Activated CD4-positive, alpha-beta T cell treated with anti-CD3 and anti-CD28 coated beads for 1 hour (primary cell): Measurements from ENCODE around the gene CAMKV.

ENCODE experiments used
- DNase-seq: peaks from one replicate; pipeline ENCODE4 v3.0.0-alpha.2; 2020

CAMKV gene

DNA sequence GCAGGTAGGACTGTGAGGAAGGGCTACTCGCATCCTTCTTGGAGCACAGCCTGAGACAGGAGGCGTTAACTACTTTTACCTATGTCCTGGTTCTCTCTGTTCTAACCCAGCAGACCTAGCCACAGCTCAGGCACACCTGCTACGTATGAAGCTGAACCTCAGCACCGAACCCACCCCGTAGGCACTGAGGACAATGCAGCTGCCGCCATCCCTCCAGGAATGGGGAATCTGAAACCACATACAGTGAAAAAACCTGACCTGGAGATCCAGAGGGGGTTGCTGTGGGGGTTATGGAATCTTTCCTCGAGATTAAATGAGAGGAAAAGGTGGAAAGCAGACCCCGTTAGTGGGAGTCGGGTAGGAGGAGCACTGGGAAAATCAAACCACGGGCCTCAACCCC, 19.6 kb upstream of the CAMKV start:
- no peak for DNase-seq

DNA sequence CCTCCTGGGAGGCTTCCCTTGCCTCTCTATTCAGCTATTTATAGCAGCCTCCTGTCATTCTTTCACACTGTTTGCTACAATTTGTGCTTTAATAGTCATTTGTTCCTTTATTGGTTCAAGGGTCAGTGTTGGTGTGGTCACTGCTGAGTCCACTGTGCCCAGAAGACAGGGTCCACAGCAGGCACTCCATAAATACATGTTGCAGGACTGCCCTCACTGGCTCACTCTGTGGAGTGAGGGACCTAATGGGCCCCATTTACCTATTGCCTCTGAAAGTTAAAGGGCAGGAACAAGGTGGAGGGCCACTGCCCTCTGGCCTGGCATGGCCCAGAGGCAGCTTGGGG, 17.2 kb upstream of the CAMKV start:
- no peak for DNase-seq

DNA sequence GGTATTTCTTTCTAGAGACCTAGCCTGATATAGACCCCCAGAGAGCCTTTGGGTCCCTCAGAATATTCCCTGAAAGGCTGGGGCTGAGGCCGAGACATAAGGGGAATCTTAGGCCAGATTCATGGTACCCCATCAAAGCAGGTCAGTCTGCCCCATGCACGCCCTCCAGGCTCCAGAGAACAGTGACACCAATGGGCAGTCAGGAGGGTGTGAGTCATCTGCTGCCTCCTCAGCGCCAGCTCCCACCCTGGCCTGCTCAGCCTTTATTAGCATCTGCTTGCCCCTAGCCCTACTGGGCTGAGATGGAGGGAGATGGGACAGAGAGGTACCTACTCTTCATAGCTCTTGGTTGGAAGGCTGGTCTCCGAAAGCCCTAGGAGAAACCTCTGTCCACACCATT, 14.3 kb upstream of the CAMKV start:
- no peak for DNase-seq

DNA sequence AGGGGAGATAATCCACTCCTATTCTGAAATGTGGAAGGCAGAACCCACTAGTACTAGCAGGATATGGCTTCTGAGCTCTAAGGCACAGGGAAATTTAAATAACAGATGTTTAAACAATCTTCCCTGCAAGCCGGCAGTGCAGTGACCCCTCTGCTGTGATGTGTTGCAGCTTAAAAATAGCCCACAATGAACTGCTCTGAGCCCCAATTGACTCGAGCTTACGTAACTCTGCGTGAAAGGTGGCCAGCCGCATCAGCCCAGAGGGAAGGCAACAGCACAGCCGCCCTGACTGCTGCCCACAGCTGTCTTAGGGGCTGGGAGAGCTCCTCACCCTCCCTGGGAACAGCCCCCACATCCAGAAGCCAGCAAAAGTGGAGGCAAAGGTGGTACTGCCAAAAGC, 12.5 kb upstream of the CAMKV start:
- DNase-seq: no peak

DNA sequence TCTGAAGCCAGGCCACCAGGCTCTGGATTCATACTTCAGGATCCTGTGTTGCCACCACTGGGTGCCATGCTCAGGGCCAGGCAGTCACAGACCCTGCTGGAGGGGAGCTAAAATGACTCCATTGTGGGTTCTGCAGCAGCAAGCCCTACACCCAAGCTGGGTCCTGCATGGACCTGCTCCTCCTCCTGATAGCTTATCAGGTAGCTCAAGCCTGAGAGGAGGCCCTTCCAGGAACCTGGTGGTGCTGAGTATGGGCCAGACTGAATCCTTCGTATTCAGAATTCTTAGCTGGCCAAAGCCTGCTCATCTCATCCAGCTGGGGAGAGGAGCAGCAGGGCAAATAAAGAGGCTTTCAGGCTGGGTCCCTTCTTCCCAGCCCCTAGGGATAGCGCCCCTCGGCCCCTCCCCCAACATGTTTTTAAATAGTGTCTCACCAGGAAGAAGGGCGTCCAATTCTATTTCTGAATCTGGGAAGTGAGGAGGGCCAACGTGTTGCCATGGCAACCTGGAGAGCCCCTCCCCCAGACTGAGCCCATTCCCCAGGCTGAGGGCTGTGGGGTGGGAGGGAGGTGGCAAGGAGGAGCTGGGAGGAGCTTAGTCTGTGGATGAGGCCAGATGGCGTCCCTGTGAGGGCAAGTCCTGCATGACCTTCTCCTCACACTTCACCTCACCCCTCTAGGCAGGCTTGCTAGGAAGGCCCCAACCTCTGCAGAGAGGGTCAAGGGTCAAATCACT, 11.0 kb upstream of the CAMKV start:
- no peak for DNase-seq

DNA sequence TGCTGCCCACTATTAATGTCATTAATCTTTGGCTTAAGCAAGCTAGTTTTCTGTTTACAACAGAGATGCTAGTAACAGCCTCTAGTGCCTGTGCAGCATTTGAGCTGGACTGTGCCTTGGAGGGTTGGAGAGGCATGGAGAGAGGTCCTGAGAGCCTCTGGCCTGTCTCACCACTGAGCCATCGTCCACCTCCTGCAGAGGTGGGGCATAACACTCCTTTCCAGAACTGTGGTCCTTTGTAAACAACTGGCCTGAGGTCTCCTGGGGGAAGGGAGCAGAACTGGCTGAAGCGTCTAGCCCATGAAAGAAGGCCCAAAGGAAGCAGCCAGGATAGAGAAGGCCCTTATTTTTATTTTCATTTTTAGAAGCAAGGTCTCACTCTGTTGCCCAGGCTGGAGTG, 10.0 kb upstream of the CAMKV start:
- DNase-seq: no peak

DNA sequence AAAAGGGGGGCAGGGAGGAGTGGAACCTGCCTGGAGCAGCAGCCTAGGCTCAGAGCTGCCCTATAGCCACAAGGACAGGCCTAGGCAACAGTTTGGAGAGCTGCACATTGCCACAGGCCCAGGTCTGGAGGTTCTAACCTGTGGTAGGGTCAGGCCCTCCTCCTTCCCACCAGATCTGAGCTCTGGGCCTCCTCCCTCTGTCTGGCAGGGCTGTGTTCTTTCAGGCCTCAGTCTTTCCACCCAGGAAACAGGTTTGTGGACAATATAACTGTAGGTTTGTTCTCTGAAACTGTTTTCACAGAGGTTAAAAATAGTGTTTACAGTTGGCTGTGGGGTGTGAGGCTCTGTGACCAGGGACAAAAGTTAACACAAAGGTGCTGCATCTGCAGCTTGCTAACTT, 9.0 kb upstream of the CAMKV start:
- no peak for DNase-seq

DNA sequence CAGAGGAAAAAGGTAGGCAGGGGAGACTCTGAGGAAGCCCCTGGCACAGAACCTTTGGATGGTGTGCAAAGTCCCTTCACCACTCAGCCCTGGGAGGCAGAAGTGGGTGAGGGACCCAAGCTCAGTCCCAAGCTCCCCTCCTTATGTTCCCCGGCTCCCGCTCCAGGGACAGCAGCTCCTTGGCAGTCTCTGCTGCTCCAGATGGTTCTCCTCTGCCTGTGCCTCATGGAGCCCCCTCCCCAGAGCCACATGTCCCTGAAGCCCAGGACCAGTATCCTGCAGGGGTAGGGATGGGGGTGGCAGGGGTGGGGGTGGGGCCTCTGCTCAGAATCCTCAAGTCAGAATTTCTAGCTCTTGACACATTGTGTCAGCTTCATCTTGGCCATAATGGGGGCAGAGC, 8.0 kb upstream of the CAMKV start:
- no peak for DNase-seq

DNA sequence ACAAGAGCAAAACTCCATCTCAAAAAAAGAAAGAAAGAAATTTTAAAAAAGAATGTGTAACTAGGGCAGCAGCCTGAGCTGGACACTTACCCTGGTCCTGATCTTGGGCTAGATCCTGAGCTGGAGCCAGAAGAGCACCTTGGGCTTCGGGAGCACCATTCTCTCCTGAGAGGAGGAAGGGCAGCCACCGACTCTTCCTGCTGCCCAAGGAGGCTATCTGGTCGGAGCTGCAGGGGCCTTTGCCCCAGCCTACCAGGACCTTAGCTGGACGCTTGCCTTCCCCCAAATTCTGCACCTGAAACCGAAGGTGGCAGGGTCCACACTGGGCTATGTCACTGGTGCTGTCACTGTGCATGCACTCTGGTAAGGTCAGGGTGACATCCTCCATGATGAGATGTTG, 6.9 kb upstream of the CAMKV start:
- no peak for DNase-seq

DNA sequence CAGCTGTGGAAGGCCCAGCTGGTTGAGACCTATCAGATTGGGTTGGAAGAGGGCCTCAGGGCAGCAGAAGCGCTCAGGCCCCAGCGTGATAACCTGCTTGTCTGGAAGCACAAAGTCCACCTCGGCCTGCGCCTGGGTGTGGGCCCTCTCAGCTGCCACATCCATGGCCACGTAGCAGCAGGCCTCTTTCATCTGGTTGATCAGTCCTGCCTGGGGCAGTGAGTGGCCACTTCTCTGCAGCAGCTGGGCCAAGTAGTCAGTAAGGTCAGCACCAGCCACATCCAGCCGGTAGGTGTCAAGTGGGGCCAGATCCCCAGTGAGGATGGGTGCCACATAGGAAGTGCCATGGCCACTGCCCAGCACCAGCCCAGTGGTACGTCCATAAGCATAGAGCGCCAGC, 3.9 kb upstream of the CAMKV start:
- no peak for DNase-seq

DNA sequence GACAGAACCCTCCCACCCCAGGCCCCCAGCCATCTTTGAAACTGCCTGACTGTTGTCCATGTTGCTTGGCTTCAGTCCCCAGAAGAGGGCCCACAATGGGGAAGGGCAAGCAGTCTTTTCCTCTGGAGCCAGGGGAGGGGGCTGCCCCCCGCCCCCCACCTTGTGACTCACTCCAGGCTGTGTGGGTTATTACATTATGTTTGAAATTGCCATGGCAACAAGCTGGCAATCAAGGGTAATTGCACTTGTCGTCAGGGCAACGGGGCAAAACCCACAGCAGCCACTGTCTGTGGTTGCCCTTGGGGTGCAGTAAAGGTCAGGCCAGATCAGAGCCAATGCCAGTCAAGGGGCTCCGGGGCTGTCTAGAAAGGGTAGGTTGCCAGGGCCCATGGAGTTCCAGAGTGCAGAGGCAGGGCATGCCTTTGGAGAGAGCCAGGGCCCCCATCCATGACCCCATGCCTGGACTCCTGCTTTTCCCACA, 3.1 kb upstream of the CAMKV start:
- DNase-seq: no peak

DNA sequence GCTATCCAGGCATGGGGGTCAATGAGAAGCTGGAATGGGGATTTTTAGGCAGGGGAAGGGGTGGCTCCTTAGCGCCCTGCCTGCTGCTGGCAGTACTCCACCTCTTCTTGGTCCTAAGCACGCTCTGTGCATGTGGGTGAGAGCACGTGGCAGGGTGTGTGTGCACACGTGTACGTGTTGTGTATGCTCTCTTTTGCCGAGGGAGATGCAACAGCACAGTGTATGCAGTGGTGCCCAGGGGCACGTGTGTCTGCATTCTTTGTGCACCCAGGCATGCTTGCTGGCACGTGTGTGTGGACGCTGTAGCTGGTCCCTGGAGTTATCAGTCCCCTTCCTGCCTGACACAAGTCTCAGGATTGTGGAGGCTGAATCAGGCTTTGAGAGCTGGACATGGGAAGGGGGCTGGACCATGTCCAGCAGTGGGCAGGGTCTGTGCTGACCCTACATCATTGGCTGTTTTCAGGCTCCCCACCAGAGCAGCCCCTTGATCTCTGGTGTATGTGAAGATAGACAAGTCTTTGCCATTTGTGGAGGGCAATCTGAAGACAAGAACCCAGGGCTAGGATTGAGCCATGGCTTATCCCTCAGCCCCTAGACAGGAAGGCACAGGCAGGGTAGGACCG, 1.9 kb upstream of the CAMKV start:
- DNase-seq: no peak

DNA sequence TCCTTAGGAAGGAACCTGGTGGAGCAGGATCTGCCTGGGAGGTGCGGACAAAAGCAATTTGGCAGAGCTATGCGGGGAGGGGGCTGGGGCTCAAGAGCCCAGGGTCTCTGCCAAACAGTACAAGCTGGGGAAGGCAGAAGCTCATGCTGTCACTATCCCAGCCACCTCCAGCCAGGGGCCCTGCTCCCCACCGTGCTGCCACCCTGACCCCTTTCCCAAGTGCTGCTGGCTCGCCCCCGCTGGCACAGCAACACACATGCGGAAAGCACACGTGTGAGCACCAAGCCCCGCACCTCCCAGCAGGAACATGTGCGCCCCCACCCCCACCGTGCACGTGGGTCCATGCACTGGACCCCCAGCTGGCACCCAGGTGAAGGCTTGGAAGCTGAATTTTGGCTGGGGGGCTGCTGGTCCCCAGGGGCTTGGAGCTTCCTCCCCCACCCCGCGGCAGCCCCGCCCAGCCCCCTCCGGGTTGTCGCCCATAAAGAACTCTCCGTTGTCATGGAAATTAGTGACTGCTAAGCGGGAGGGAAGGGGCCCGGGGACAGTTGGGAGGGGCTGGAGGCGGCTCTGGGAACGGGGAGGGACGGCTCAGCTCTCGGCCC, 742 bp downstream of the CAMKV start:
- no peak for DNase-seq

DNA sequence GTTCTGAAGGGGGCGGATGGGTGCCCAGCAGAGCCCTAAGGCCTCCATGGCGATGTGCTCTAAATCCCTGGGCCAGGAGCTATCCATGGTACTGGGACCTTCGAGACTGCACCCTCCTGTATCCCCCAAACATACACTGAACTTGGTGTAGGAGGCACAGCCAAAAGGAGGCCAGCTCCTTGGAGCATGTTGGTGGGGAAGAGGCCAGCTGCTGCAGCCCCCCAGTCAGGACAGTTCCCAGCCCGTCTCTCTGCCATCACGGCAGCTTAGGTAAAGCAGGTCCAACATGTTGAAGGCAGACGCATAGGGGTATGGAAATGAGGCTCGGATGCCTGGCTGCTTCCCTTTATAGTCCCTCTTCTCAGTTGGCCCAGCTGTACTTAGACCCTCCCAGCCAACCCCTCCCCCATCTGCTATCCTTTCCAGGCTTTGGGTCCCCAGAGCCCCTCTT, 1.8 kb downstream of the CAMKV start:
- no peak for DNase-seq

DNA sequence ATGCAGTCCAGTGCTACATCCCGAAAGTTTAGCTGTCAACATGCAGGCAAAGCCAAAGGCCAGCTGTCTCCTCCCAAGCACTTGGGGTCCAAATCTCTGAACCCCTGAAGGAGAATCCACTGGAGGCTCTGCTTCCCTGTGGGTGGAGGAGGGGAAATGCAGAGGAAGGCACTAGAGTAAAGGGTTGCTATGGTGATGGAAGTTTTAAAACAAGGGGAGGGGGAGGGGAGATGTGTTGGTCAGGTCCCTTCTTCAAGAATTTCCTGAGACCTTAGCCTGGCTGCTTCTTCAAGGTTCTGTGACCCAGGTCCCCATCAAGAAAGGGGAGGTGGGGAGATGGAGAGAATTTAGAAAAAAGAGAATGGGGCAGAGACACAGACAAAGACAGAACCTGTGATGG, 2.3 kb downstream of the CAMKV start:
- no peak for DNase-seq

DNA sequence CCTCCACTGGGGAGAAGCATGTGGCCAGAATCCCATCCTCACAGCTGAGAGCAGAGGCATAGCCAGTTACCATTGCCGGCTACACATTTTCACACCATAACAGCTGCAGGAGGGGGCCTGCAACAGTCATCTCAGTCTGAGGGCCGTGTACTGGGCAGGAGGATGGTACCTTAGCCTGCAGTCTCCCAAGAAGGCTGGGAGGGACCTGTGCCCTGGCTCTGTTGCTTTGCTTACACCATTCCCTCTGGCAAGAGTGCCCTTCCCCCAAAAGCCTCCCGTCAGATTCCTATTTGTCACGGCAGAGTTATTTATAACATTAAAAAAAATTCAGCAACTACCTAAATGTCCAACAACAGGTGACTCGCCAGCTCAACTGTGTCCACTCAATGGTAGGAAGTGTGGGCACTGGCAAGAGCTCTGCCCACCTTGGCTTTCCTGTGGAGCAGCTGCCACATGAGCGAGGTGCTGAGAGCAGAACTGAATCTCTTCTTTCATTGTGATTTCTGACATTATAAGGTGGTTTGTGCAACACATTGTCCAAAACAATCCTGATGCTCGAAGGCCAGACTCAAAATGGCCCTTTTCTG, 4.4 kb downstream of the CAMKV start:
- DNase-seq: no peak

DNA sequence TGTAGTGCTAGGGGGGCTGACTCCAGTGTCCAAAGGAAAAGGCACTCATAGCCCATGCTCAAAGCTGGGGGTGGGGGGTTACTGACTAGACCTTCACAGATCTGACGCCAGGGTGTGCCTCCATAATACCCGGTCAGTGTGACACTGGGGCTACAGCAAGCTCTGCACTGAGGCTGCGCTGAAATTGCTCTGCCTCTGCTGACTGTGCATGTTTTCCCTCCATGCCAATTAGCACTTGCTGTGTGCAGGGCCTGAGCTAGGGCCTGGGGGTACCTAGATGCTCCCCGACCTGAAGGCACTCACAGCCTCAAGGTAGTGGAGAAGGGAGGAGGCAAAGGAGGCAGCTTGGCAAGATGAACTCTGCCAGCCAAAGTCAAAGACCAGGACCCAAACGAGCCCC, 5.2 kb downstream of the CAMKV start:
- DNase-seq: no peak

DNA sequence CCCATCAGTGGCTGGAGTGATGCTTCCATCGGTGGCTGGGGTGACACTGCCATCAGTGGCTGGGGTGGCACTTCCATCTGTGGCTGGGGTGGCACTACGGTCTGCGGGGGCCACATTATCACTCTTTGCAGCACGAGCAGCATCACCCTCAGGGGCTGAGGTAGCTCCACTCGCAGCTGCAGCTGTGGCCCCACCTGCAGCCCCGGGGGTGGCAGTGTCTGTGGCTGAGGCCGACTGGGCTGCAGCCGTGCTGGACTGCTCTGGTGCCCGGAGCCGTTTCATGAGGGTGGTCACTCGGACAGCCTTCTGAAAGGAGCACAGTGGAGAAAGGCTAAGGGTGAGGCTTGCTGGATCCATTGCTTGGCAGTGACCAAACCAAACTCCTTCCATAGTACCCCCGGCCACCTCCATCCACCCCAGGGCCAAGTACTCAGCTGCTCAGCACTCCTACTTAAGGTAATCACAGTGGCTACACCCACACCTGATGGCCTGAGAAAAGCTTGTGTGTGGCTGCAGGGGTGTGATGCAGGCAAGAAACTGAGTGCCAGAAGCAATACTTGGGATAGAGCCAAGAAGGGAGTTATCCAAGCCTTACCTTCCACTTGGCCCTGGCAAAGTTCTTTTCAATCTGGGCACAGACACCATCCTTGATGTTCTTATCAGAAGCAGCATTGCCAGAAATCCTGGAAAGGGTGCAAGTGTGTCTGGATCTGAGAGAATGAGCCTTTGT, 10.0 kb downstream of the CAMKV start:
- no peak for DNase-seq

DNA sequence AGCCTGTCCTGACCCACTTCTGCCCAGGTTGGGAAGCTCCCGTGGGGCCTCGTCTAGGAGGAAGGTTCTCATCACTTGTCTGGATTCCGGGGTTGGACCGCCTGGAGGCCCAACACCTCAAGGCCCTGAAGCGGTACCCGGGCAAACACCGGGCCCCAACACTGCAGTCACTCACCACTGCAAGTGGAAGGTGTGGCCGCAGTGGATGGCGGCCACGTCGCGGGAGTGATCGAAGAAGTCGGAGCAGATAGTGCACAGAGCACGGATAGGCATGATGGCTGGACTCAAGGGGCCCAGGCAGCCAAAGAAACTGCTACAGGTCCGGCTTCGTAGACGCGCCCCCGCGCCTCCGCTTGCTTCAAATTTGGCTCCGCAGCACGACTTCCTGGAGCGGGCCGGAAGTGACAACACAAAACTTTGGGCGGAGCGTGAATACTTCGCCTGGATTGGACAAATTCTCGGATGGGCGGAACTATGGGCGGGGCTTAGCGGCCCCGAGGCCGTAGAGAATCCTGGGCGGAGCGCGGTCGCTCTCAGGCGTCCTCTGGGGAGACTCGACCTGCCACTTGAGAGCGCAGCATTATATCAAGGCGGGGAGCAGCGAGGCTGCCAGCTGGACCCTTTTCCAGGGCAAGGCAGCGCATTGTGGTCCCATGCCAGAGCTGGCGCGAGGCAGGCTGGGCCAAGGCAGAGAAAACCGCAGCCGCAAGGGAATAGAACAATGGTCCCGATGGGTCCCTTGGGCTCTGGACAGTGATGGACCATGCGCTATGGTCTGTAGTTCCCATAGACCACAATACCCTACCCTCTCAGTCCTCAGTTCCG, 13.3 kb downstream of the CAMKV start, which contains the start of gene TRAIP:
Gene TRAIP (minus strand): TSS at position 384 of the 825 bp plus-strand sequence. CDS start 111 bp downstream, at position 273.
- peak; percentile 91 for DNase-seq

DNA sequence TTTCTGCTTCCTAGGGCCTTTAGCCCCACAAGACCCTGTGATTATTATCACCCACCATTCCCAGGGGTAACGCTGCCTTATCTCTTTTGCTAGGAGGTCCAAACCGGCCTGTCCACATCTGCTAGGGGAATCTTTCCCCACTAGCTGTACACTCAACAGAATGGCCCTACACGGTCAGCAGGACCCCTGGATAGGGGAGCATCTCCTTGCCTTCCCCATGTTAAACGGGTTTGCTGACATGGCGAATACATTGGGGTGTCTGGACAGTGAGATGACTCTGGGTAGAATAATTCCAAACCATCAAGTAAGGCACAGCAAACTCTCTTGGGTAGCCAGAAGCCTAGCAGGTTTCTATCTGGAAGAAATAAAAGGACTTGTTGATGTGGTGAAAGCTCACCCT, 14.0 kb downstream of the CAMKV start:
- no peak for DNase-seq

DNA sequence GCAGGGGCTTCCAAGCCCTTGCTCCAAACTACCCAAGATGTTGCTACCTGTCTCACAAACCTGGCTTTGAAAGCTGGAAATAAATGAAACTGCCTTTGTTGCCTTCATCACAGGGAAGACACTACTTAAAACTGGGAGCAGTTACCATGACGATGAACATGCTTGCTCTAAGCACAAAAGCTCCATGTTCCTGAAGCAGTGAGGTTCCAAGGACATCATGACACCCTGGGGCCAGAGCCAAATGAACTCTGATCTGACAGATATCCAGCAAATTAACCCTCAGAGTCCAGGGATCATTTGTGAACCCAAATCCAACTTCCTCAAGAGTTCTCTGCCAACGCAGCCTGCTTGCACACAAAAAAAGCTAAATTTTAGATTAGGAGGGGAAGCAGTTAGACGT, 24.0 kb downstream of the CAMKV start:
- DNase-seq: no peak

DNA sequence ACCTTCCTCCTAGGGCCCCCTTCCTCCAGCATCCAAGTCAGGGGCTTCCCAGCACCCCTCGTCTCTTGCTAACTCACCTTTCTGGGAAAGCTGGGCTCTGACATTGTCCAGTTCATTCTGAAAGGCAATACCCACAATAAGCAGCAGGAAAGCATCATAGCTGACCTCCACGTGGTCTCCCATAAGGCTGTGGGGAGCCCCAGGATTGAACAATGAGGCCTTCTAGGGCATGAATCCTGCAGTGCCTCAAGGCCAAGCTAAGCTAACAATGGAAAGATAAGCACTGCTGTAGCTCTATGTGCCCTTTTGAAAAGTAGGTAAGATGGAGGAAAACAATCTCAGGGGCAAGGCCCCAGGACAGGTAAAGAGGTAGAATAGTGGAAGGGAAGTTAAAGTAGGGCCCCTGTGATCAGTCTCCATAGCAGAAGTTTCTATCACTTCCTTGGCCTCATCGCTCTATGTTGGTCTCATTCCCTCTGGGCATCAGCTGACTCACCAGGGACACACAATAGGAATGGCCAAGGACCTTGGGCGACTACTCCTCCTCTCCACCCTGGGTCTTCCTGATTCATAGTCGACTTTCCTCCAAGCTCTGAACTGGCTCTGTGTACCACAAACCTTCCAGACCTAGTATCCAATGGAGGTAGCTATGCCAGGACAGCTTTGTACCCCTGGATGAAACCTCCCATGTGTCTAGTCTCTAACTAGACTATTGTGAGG, 25.1 kb downstream of the CAMKV start:
- no peak for DNase-seq
